K562 (cell line): ENCODE measurements around the gene KLK1. TPM values are rescaled to one million over a fixed set of nuclear protein-coding genes. Genes with fewer than 3 reads are reported as not detected.

Experiments
- ETV6 ChIP-seq, 3 experiments: fragments of 150-350 bp in 1 of 3; sonication (generic) in 1 of 3; formaldehyde crosslinking in 1 of 3; IDR thresholded peaks; 2 replicates each; pipeline versions ENCODE4 v1.6.1 to v1.8.0; 2014 to 2022; ENCODE audit warnings: borderline replicate concordance in 2 of 3, low read depth in 2 of 3, antibody characterized with exemption in 1 of 3, low read length in 1 of 3, mild to moderate bottlenecking in 1 of 3, missing genetic modification reagents in 1 of 3
- FIP1L1 ChIP-seq: fragments of 200-400 bp; formaldehyde crosslinking; IDR thresholded peaks from 2 replicates; pipeline ENCODE4 v1.6.1; 2018; ENCODE audit warnings: mild to moderate bottlenecking, low read depth, low read length; ENCODE audit not compliant: poor library complexity, severe bottlenecking
- FOXJ2 ChIP-seq: fragments of 200-800 bp; sonication (Bioruptor generic); IDR thresholded peaks from 2 replicates; pipeline ENCODE4 v1.6.1; 2016; ENCODE audit warnings: missing genetic modification characterization, missing compliant biosample characterization
- FOXM1 ChIP-seq, 2 experiments: fragments of 450-650 bp in 1 of 2; sonication (generic) in 1 of 2; formaldehyde crosslinking in 1 of 2; IDR thresholded peaks; 2 replicates each; pipeline versions ENCODE4 v1.6.1 to v1.9.0; 2017 to 2022; ENCODE audit warnings: low read depth in 2 of 2, mild to moderate bottlenecking in 2 of 2, missing genetic modification reagents in 1 of 2, moderate library complexity in 1 of 2
- ILK ChIP-seq: fragments of 450-650 bp; IDR thresholded peaks from 2 replicates; pipeline ENCODE4 v1.6.1; 2016; ENCODE audit warnings: missing genetic modification characterization, low read depth, mild to moderate bottlenecking, missing compliant biosample characterization, moderate library complexity, borderline replicate concordance
- NBN ChIP-seq: fragments of 450-650 bp; IDR thresholded peaks from 2 replicates; pipeline ENCODE4 v1.6.1; 2016; ENCODE audit warnings: low read depth, mild to moderate bottlenecking
- RBM39 ChIP-seq: fragments of 200-400 bp; formaldehyde crosslinking; optimal IDR thresholded peaks from 2 replicates; pipeline ENCODE3; 2018; ENCODE audit warnings: low read depth, low read length
- SETDB1 ChIP-seq: IDR thresholded peaks from one replicate; pipeline ENCODE4 v1.6.1; 2012; ENCODE audit warnings: low read length, control low read depth, inconsistent platforms
- SMARCC2 ChIP-seq: fragments of 450-650 bp; IDR thresholded peaks from 2 replicates; pipeline ENCODE4 v1.6.1; 2017; ENCODE audit warnings: antibody characterized with exemption, moderate library complexity, mild to moderate bottlenecking, low read depth
- SP1 ChIP-seq: sonication (generic); formaldehyde crosslinking; IDR thresholded peaks from 2 replicates; pipeline ENCODE4 v1.8.1; 2022; ENCODE audit warnings: mild to moderate bottlenecking, missing genetic modification reagents
- XRCC4 ChIP-seq: IDR thresholded peaks from one replicate; pipeline ENCODE4 v1.6.1; 2011; ENCODE audit not compliant: insufficient read depth, insufficient read length; ENCODE audit errors: extremely low read depth
- ZC3H11A ChIP-seq: IDR thresholded peaks from 2 replicates; pipeline ENCODE4 v1.6.1; 2012; ENCODE audit warnings: low read depth, low read length, improper control_type of control experiment
- ZNF184 ChIP-seq: sonication (generic); formaldehyde crosslinking; IDR thresholded peaks from 2 replicates; pipeline ENCODE4 v1.5.0; 2020; ENCODE audit warnings: missing genetic modification reagents
- ZNF3 ChIP-seq: fragments of 250-450 bp; sonication (Bioruptor Pico); IDR thresholded peaks from 2 replicates; pipeline ENCODE4 v1.5.0; 2021; ENCODE audit warnings: mild to moderate bottlenecking, moderate library complexity
- ZNF644 ChIP-seq: fragments of 200-800 bp; sonication (Bioruptor generic); IDR thresholded peaks from 2 replicates; pipeline ENCODE4 v1.6.1; 2016; ENCODE audit warnings: low read depth, missing genetic modification characterization, missing compliant biosample characterization
- polyA plus RNA-seq, 8 experiments: library from polyadenylated mRNA; depleted of rRNA in 4 of 8; stranded (reverse) in 5 of 8; unstranded in 3 of 8; fragments of >200 nt; fragmentation: Nextera tagmentation in 2 of 8; fragmentation: Illumina TruSeq in 1 of 8; extraction: Ambion mirVana in 2 of 8; extraction: Trizol in 1 of 8; gene quantifications; 2 replicates each; pipeline versions ENCODE4 v1.2.1 to v1.2.3, GENCODE V29; 2011 to 2014; ENCODE audit warnings: inconsistent platforms in 1 of 8, missing spikeins in 1 of 8
- total RNA-seq, 7 experiments: library from RNA; depleted of rRNA in 6 of 7; stranded (reverse); fragments of >200 nt in 6 of 7; fragmentation: Illumina TruSeq in 2 of 7; extraction: Trizol in 2 of 7; gene quantifications; 2 replicates each; pipeline versions ENCODE4 v1.2.1 to v1.2.3, GENCODE V29; 2011 to 2021; ENCODE audit warnings: low replicate concordance in 1 of 7
- TF ChIP-seq, protein P1 (sequence below): sonication (generic); formaldehyde crosslinking; IDR thresholded peaks from 2 replicates; pipeline ENCODE4 v1.8.0; 2022; ENCODE audit warnings: mild to moderate bottlenecking, missing genetic modification reagents
- TF ChIP-seq, protein P2 (sequence below): fragments of 450-650 bp; IDR thresholded peaks from 2 replicates; pipeline ENCODE4 v1.6.1; 2016; ENCODE audit warnings: missing biosample characterization, missing genetic modification characterization
- TF ChIP-seq, protein P3 (sequence below), 2 experiments: fragments of 450-650 bp in 1 of 2; sonication (generic) in 1 of 2; formaldehyde crosslinking; conservative IDR thresholded peaks; 2 replicates each; pipeline versions ENCODE4 v1.4.0 to v1.8.1; 2020 to 2022; ENCODE audit warnings: mild to moderate bottlenecking in 1 of 2, missing genetic modification reagents in 1 of 2
- TF ChIP-seq, protein P4 (sequence below): sonication (generic); formaldehyde crosslinking; IDR thresholded peaks from 2 replicates; pipeline ENCODE4 v1.8.1; 2023; ENCODE audit warnings: mild to moderate bottlenecking, missing genetic modification reagents
- TF ChIP-seq, protein P5 (sequence below): fragments of 450-650 bp; IDR thresholded peaks from 2 replicates; pipeline ENCODE4 v1.6.1; 2017; ENCODE audit warnings: mild to moderate bottlenecking, moderate library complexity

Gene KLK1
- total and polyA plus RNA-seq, 9 of the 15 experiments (the other 6 are each of a cell fraction or from before 2014, with no cell fraction given), result 0.87 to 15.4 (median 9.1) TPM

DNA sequence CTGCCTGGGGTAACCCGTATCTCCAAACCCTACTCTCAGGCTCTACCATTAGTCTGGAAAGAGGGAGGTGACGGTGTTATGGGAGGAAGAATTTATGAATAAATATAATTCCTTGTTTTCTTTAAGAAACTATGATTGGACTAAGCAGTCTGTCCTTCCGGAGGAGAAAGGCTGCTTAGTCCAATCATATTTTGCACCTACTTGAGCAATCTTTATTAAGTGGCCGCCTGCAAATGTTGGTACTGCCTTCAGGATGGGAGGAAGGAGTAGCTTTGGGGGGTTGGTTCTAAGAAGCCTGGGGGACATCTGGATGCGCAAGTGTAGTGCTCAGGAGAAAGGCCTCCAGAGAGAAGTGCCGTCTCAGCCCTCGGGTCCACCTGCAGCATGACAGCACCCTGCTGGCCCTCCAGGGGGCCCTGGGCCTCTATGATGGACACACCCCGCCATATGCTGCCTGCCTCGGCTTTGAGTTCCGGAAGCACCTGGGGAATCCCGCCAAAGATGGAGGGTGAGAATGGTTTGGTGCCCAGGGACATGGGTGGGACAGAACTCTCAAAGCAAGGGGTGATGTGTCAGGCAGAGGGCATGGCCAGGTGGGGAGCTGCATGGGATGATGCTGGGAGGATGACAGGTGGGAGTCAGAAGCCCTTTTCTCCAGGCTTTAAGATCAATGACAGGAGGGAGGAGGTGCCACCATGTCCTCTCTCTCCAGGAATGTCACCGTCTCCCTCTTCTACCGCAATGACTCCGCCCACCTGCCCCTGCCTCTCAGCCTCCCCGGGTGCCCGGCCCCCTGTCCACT is 29.3 kb downstream of the KLK1 start (continued):
- no peak for TF ChIP-seq ETV6 (IDR thresholded peaks at IDR 0.05; ENCODE audit: borderline replicate concordance in 1 of 2, low read depth in 2 of 2, low read length in 1 of 2)
- no peak for TF ChIP-seq ETV6 (CRISPR knock-in tag; IDR thresholded peaks at IDR 0.05; ENCODE audit: borderline replicate concordance)
- no peak for TF ChIP-seq ZNF644
- TF ChIP-seq, protein P1, sequence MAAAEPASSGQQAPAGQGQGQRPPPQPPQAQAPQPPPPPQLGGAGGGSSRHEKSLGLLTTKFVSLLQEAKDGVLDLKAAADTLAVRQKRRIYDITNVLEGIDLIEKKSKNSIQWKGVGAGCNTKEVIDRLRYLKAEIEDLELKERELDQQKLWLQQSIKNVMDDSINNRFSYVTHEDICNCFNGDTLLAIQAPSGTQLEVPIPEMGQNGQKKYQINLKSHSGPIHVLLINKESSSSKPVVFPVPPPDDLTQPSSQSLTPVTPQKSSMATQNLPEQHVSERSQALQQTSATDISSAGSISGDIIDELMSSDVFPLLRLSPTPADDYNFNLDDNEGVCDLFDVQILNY (CRISPR knock-in tag), result no peak
- no peak for TF ChIP-seq SP1 (CRISPR knock-in tag)
- no peak for TF ChIP-seq FIP1L1
- TF ChIP-seq FOXM1 (IDR thresholded peaks at IDR 0.05; ENCODE audit: low read depth), result no peak
- TF ChIP-seq FOXM1 (CRISPR knock-in tag; IDR thresholded peaks at IDR 0.05; ENCODE audit: low read depth), result no peak
- no peak for TF ChIP-seq ZNF3 (CRISPR knock-in tag)
- no peak for TF ChIP-seq NBN
- TF ChIP-seq, protein P2, sequence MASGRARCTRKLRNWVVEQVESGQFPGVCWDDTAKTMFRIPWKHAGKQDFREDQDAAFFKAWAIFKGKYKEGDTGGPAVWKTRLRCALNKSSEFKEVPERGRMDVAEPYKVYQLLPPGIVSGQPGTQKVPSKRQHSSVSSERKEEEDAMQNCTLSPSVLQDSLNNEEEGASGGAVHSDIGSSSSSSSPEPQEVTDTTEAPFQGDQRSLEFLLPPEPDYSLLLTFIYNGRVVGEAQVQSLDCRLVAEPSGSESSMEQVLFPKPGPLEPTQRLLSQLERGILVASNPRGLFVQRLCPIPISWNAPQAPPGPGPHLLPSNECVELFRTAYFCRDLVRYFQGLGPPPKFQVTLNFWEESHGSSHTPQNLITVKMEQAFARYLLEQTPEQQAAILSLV, result no peak
- TF ChIP-seq XRCC4, result no peak
- TF ChIP-seq, protein P3, sequence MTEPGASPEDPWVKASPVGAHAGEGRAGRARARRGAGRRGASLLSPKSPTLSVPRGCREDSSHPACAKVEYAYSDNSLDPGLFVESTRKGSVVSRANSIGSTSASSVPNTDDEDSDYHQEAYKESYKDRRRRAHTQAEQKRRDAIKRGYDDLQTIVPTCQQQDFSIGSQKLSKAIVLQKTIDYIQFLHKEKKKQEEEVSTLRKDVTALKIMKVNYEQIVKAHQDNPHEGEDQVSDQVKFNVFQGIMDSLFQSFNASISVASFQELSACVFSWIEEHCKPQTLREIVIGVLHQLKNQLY (CRISPR knock-in tag; conservative IDR thresholded peaks at IDR 0.05), result no peak
- TF ChIP-seq, protein P4, sequence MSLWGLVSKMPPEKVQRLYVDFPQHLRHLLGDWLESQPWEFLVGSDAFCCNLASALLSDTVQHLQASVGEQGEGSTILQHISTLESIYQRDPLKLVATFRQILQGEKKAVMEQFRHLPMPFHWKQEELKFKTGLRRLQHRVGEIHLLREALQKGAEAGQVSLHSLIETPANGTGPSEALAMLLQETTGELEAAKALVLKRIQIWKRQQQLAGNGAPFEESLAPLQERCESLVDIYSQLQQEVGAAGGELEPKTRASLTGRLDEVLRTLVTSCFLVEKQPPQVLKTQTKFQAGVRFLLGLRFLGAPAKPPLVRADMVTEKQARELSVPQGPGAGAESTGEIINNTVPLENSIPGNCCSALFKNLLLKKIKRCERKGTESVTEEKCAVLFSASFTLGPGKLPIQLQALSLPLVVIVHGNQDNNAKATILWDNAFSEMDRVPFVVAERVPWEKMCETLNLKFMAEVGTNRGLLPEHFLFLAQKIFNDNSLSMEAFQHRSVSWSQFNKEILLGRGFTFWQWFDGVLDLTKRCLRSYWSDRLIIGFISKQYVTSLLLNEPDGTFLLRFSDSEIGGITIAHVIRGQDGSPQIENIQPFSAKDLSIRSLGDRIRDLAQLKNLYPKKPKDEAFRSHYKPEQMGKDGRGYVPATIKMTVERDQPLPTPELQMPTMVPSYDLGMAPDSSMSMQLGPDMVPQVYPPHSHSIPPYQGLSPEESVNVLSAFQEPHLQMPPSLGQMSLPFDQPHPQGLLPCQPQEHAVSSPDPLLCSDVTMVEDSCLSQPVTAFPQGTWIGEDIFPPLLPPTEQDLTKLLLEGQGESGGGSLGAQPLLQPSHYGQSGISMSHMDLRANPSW, result no peak
- TF ChIP-seq RBM39, result no peak
- no peak for TF ChIP-seq FOXJ2 (tag)
- no peak for TF ChIP-seq ZC3H11A
- TF ChIP-seq SMARCC2, result no peak
- TF ChIP-seq, protein P5, sequence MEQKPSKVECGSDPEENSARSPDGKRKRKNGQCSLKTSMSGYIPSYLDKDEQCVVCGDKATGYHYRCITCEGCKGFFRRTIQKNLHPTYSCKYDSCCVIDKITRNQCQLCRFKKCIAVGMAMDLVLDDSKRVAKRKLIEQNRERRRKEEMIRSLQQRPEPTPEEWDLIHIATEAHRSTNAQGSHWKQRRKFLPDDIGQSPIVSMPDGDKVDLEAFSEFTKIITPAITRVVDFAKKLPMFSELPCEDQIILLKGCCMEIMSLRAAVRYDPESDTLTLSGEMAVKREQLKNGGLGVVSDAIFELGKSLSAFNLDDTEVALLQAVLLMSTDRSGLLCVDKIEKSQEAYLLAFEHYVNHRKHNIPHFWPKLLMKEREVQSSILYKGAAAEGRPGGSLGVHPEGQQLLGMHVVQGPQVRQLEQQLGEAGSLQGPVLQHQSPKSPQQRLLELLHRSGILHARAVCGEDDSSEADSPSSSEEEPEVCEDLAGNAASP, result no peak
- TF ChIP-seq ZNF184 (CRISPR knock-in tag), result no peak
- no peak for TF ChIP-seq ILK
- no peak for TF ChIP-seq SETDB1
